Thoracic aorta (tissue), 2 donors: ENCODE data around the gene SVOP. TPM values are rescaled to one million over a fixed set of nuclear protein-coding genes. Genes with fewer than 3 reads are reported as not detected.

ENCODE experiments used
- ATAC-seq: fragments of 150-250 bp; one replicate; pipeline ENCODE4 v1.8.0; 2017; ENCODE audit warnings: low read depth; ENCODE audit not compliant: insufficient number of reproducible peaks, low FRiP score
- DNase-seq: peaks from one replicate; pipeline ENCODE4 v3.0.0-alpha.2; 2020; ENCODE audit warnings: low spot score
- H3K27ac ChIP-seq, 2 donors: fragments of 200-600 bp; sonication (generic); 1 replicate in 1 of 2; 2 replicates in 1 of 2; pipeline ENCODE4 v1.5.1; 2016; ENCODE audit warnings: mild to moderate bottlenecking in 2 of 2, moderate library complexity in 2 of 2
- H3K27me3 ChIP-seq: fragments of 200-600 bp; sonication (generic); replicated peaks from 2 replicates; pipeline ENCODE4 v1.6.0; 2016; ENCODE audit warnings: mild to moderate bottlenecking; ENCODE audit not compliant: insufficient read depth
- H3K36me3 ChIP-seq: fragments of 200-600 bp; sonication (generic); one replicate; pipeline ENCODE4 v1.5.1; 2016
- H3K4me1 ChIP-seq, 2 donors: fragments of 200-600 bp; sonication (generic); 1 replicate in 1 of 2; 2 replicates in 1 of 2; pipeline versions ENCODE4 v1.5.1 to v1.6.0; 2016; ENCODE audit warnings: low read depth in 2 of 2, mild to moderate bottlenecking in 1 of 2; ENCODE audit not compliant: control insufficient read depth in 1 of 2
- H3K4me3 ChIP-seq: fragments of 200-600 bp; sonication (generic); 2 replicates; pipeline ENCODE4 v1.5.1; 2016; ENCODE audit warnings: mild to moderate bottlenecking
- H3K9me3 ChIP-seq: fragments of 200-600 bp; sonication (generic); 2 replicates; pipeline ENCODE4 v1.5.1; 2016
- CTCF ChIP-seq: fragments of 200-600 bp; sonication (generic); IDR thresholded peaks from one replicate; pipeline ENCODE4 v1.5.1; 2019; ENCODE audit warnings: antibody characterized with exemption
- total RNA-seq, 2 donors: library from RNA; depleted of rRNA; stranded (reverse); fragments of >200 nt; gene quantifications; one replicate each; pipeline versions ENCODE4 v1.1.0 to v1.2.3, GENCODE V29; 2016

Gene SVOP
- total RNA-seq, 2 donors from 2014 or later, result not detected

GRCh38 chr12:108981835-108982234 lies 39.0 kb downstream of the SVOP start:
- ATAC-seq (no peak), DNase-seq (no peak)
- TF ChIP-seq CTCF, result no peak
- no peak overlapping the region for H3K27ac ChIP-seq
- H3K4me1 ChIP-seq, result no peaks in the 10 kb centered on the region
- no peaks in the 10 kb centered on the region for H3K9me3 ChIP-seq
- no peaks in the 10 kb centered on the region for H3K27me3 ChIP-seq
- H3K36me3 ChIP-seq, result no peaks in the 10 kb centered on the region
- no peak overlapping the region for H3K4me3 ChIP-seq

GRCh38 chr12:108980831-108981618 lies 39.8 kb downstream of the SVOP start:
- H3K9me3 ChIP-seq, result no peaks in the 10 kb centered on the region
- DNase-seq (no peak), ATAC-seq (no peak)
- H3K4me1 ChIP-seq, result no peaks in the 10 kb centered on the region
- no peak overlapping the region for H3K27ac ChIP-seq
- no peaks in the 10 kb centered on the region for H3K36me3 ChIP-seq
- TF ChIP-seq CTCF, result no peak
- H3K27me3 ChIP-seq, result no peaks in the 10 kb centered on the region
- no peak overlapping the region for H3K4me3 ChIP-seq

- H3K36me3 ChIP-seq, result no peaks in the 10 kb centered on the region
- no peaks in the 10 kb centered on the region for H3K27me3 ChIP-seq
- no peak overlapping the region for H3K27ac ChIP-seq
- ATAC-seq (no peak), DNase-seq (no peak)
- no peak overlapping the region for H3K4me3 ChIP-seq
- TF ChIP-seq CTCF, result no peak
- no peaks in the 10 kb centered on the region for H3K4me1 ChIP-seq
- no peaks in the 10 kb centered on the region for H3K9me3 ChIP-seq
Observed at GRCh38 chr12:108977360-108977759, 43.5 kb downstream of the SVOP start.

GRCh38 chr12:108975024-108975593 lies 45.8 kb downstream of the SVOP start:
- DNase-seq (no peak), ATAC-seq (no peak)
- TF ChIP-seq CTCF, result no peak
- no peaks in the 10 kb centered on the region for H3K27me3 ChIP-seq
- no peaks in the 10 kb centered on the region for H3K4me1 ChIP-seq
- no peak overlapping the region for H3K4me3 ChIP-seq
- no peak overlapping the region for H3K27ac ChIP-seq
- no peaks in the 10 kb centered on the region for H3K9me3 ChIP-seq
- H3K36me3 ChIP-seq, result no peaks in the 10 kb centered on the region

GRCh38 chr12:108973629-108974152 lies 47.2 kb downstream of the SVOP start:
- no peak overlapping the region for H3K4me3 ChIP-seq
- no peak for DNase-seq
- no peak for TF ChIP-seq CTCF
- H3K36me3 ChIP-seq, result no peaks in the 10 kb centered on the region
- no peaks in the 10 kb centered on the region for H3K27me3 ChIP-seq
- H3K9me3 ChIP-seq, result no peaks in the 10 kb centered on the region
- no peaks in the 10 kb centered on the region for H3K4me1 ChIP-seq
- ATAC-seq, result no peak
- H3K27ac ChIP-seq, result no peak overlapping the region
